Effector CD8-positive, alpha-beta T cell (primary cell): Measurements from ENCODE around the gene PTPRH.
"Not testable (repeated sequence)": the region's sequence is repeated elsewhere in the genome, so short reads cannot be mapped to it uniquely, and the experiment has no call there.

Experiments
- DNase-seq: peaks from one replicate; lab custom pipeline; 2025; lab: John Stamatoyannopoulos, UW

Gene PTPRH

GRCh38 chr19:55158423-55158822 lies 50.9 kb downstream of the PTPRH start:
- DNase-seq, result no peak

- no peak for DNase-seq
These were observed 52.0 kb downstream of the PTPRH start, which contains the start of gene TNNI3 for GRCh38 chr19:55157064-55157908. Gene TNNI3 (minus strand): TSS chr19:55157732. CDS start chr19:55157589, 143 bp downstream.

- peak; percentile 9 for DNase-seq
These were observed 52.9 kb downstream of the PTPRH start for GRCh38 chr19:55156202-55157063.

GRCh38 chr19:55155784-55156183 lies 53.5 kb downstream of the PTPRH start:
- not testable (repeated sequence) for DNase-seq

- no peak for DNase-seq
These were observed 55.5 kb downstream of the PTPRH start for GRCh38 chr19:55153652-55154264.

- DNase-seq, result no peak
These were observed 57.3 kb downstream of the PTPRH start for GRCh38 chr19:55152017-55152416.

- DNase-seq, result no peak
These were observed 60.0 kb downstream of the PTPRH start, which contains the start of gene TNNT1 for GRCh38 chr19:55149078-55150003. Gene TNNT1 (minus strand): TSS chr19:55149206. CDS start chr19:55147157, 2,049 bp downstream.

GRCh38 chr19:55147545-55148251 lies 61.6 kb downstream of the PTPRH start:
- no peak for DNase-seq

- DNase-seq, result no peak
These were observed 62.5 kb downstream of the PTPRH start for GRCh38 chr19:55146705-55147273.

- DNase-seq, result no peak
These were observed 63.1 kb downstream of the PTPRH start for GRCh38 chr19:55146078-55146704.

GRCh38 chr19:55145232-55145631 lies 64.1 kb downstream of the PTPRH start:
- DNase-seq, result no peak

- no peak for DNase-seq
These were observed 67.6 kb downstream of the PTPRH start for GRCh38 chr19:55141696-55142095.

GRCh38 chr19:55137915-55138314 lies 71.4 kb downstream of the PTPRH start:
- no peak for DNase-seq

GRCh38 chr19:55136399-55137102 lies 72.8 kb downstream of the PTPRH start:
- no peak for DNase-seq

GRCh38 chr19:55134736-55135135 lies 74.6 kb downstream of the PTPRH start:
- DNase-seq, result no peak

- no peak for DNase-seq
These were observed 75.5 kb downstream of the PTPRH start for GRCh38 chr19:55133639-55134444.

GRCh38 chr19:55132453-55133129 lies 76.7 kb downstream of the PTPRH start:
- no peak for DNase-seq
